Upper lobe of right lung (tissue), 1 donor: ENCODE measurements around the gene MYL4. TPM values are rescaled to one million over a fixed set of nuclear protein-coding genes. Genes with fewer than 3 reads are reported as not detected.

Source experiments
- ATAC-seq: fragments of 200-7000 bp; cut with Tn5 transposase; one replicate; pipeline ENCODE4 v1.9.1; 2020; ENCODE audit warnings: mild to moderate bottlenecking, moderate library complexity
- DNase-seq: peaks from one replicate; pipeline ENCODE4 v3.0.0-alpha.2; 2020
- H3K27ac ChIP-seq: fragments of 200-600 bp; one replicate; pipeline ENCODE4 v1.8.0; 2022
- H3K27me3 ChIP-seq: fragments of 200-600 bp; one replicate; pipeline ENCODE4 v1.8.0; 2022; ENCODE audit warnings: mild to moderate bottlenecking
- H3K36me3 ChIP-seq: fragments of 200-600 bp; one replicate; pipeline ENCODE4 v1.8.0; 2022
- H3K4me1 ChIP-seq: fragments of 200-600 bp; one replicate; pipeline ENCODE4 v1.8.0; 2022
- H3K4me3 ChIP-seq: fragments of 200-600 bp; one replicate; pipeline ENCODE4 v1.8.0; 2022; ENCODE audit warnings: mild to moderate bottlenecking
- H3K9me3 ChIP-seq: fragments of 200-600 bp; one replicate; pipeline ENCODE4 v1.8.0; 2022
- CTCF ChIP-seq: fragments of 200-600 bp; IDR thresholded peaks from one replicate; pipeline ENCODE4 v1.8.0; 2022; ENCODE audit warnings: antibody characterized with exemption
- intact Hi-C: fragments of 100-400 bp; cut with DNase I; formaldehyde crosslinking; loops from one replicate; pipeline ENCODE4 v1.11.0; 2022
- total RNA-seq: library from RNA; stranded (reverse); fragmentation: NEBNext Ultra II Directional; extraction: Animal tissue kit (Norgen Biotek cat#: 25700); gene quantifications from one replicate; pipeline ENCODE4 v1.2.1, GENCODE V29; 2021
- donor health status: DM: no; HTN: yes; CAD: no; lungs with severe emphysema.

The MYL4 gene
- total RNA-seq, 1 donor from 2014 or later = 2.2 TPM

GRCh38 chr17:47235506-47235905 is 26.4 kb downstream of the MYL4 start:
- DNase-seq (no peak), ATAC-seq (no peak)
- Histone ChIP-seq H3K9me3 (no peaks in the 10 kb centered on the region), H3K27ac (no peak overlapping the region), H3K4me1 (peaks cover 14% of the 10 kb centered on the region), H3K4me3 (no peak overlapping the region), H3K36me3 (no peaks in the 10 kb centered on the region), H3K27me3 (no peaks in the 10 kb centered on the region)
- TF ChIP-seq CTCF = no peak
- intact Hi-C loops = loop anchor here (10.0 kb wide), 1 partner anchor 79 kb away; no protein-coding TSS in a partner anchor

- H3K27me3 ChIP-seq = no peaks in the 10 kb centered on the region
- intact Hi-C loops = loop anchor here (10.0 kb wide), 1 partner anchor 79 kb away; no protein-coding TSS in a partner anchor
Observed at GRCh38 chr17:47235923-47236322, 26.8 kb downstream of the MYL4 start.

GRCh38 chr17:47237841-47238240 is 28.7 kb downstream of the MYL4 start:
- Histone ChIP-seq H3K36me3 (no peaks in the 10 kb centered on the region), H3K4me1 (peaks cover 18% of the 10 kb centered on the region), H3K27ac (no peak overlapping the region), H3K4me3 (no peak overlapping the region), H3K9me3 (no peaks in the 10 kb centered on the region), H3K27me3 (no peaks in the 10 kb centered on the region)
- intact Hi-C loops = loop anchor here (10.0 kb wide), 1 partner anchor 77 kb away; no protein-coding TSS in a partner anchor
- no peak for TF ChIP-seq CTCF
- DNase-seq (no peak), ATAC-seq (peak; percentile 7)

More at GRCh38 chr17:47235923-47236322, 26.8 kb downstream of the MYL4 start:
- ATAC-seq = no peak
- Histone ChIP-seq H3K4me3 (no peak overlapping the region), H3K4me1 (peaks cover 18% of the 10 kb centered on the region), H3K27ac (no peak overlapping the region), H3K36me3 (no peaks in the 10 kb centered on the region), H3K9me3 (no peaks in the 10 kb centered on the region)
- no peak for DNase-seq
- no peak for TF ChIP-seq CTCF

- intact Hi-C loops = loop anchor here (10.0 kb wide), 1 partner anchor 76 kb away; no protein-coding TSS in a partner anchor
- no peaks in the 10 kb centered on the region for H3K9me3 ChIP-seq
- no peak overlapping the region for H3K4me3 ChIP-seq
- peaks cover 18% of the 10 kb centered on the region for H3K4me1 ChIP-seq
- no peak for TF ChIP-seq CTCF
- DNase-seq = no peak
- no peaks in the 10 kb centered on the region for H3K36me3 ChIP-seq
- H3K27me3 ChIP-seq = no peaks in the 10 kb centered on the region
- ATAC-seq = peak; percentile 10
- no peak overlapping the region for H3K27ac ChIP-seq
Observed at GRCh38 chr17:47238321-47239010, 29.3 kb downstream of the MYL4 start.

- no peak for TF ChIP-seq CTCF
- intact Hi-C loops = loop anchor here (10.0 kb wide), 1 partner anchor 75 kb away; no protein-coding TSS in a partner anchor
- Histone ChIP-seq H3K9me3 (no peaks in the 10 kb centered on the region), H3K36me3 (no peaks in the 10 kb centered on the region), H3K27ac (peak overlapping the region; percentile 68), H3K27me3 (no peaks in the 10 kb centered on the region), H3K4me3 (no peak overlapping the region), H3K4me1 (peaks cover 18% of the 10 kb centered on the region)
- no peak for ATAC-seq
- no peak for DNase-seq
Observed at GRCh38 chr17:47239619-47239966, 30.4 kb downstream of the MYL4 start.
